GM19193 (cell line): ENCODE data around the gene FAM161A.

Source experiments
- POLR2A ChIP-seq: IDR thresholded peaks from 4 replicates; pipeline ENCODE4 v1.6.1; 2011; ENCODE audit not compliant: insufficient read depth, insufficient read length; ENCODE audit errors: extremely low read depth

Gene FAM161A

GRCh38 chr2:61793389-61793836, 60.4 kb downstream of the FAM161A start:
- no peak for TF ChIP-seq POLR2A

DNA sequence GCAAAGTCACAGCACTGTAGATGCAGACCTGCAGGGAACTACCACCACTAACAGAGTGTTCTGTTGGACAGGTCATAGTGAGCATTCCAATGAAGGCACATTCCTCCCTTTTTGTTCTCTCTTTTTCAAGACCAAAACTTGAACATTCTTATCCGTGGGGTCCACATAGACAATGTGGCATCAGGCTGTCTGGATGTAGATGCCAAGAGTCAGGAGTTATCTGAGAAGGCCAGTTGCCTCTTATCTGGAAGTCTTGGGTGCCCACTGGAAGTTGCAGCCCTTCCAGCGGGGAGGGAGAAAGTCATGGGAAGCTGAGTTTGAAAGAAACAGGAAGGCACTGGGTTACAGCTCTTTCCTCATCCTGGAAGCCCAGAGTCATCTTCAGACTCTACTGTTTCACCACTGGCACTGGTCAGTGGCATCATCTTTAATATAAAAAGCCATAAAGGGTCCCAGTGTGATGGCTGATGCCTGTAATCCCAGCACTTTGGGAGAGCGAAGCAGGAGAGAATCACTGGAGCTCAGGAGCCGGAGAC, 61.4 kb downstream of the FAM161A start:
- no peak for TF ChIP-seq POLR2A

DNA sequence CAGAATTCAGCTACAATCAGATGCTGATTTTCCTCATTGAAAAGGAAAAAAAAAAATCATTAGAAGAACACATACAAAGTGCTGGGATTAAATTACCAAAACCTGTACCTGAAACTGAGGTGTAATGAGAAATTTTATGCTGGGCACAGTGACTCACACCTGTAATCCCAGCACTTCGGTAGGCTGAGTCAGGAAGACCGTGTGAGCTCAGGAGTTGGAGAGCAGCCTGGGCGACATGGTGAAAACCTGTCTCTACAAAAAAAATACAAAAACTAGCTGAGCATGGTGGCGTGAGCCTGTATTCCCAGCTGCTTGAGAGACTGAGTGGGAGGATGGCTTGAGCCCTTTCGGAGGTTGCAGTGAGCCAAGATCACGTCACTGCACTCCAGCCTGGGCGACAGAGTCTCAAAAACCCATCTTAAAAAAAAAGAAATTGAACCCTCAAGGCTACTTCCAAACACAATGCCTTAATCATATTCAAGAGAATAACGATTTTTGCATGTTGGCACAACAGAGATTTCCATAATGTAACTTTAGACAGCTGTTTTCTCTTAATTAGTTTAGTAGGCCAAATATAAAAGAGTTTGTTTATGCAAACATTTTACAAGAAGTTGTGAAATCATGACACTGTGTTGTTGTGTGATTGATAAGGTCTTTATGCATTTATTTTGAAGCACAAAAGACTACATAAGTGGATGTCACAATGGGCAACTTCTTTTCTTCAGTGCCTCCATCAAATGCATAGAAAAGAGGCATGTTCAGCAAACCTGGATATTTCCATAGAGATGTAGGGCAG, 63.9 kb downstream of the FAM161A start:
- no peak for TF ChIP-seq POLR2A

- TF ChIP-seq POLR2A = no peak
These were observed 65.8 kb downstream of the FAM161A start for GRCh38 chr2:61787941-61788563.

DNA sequence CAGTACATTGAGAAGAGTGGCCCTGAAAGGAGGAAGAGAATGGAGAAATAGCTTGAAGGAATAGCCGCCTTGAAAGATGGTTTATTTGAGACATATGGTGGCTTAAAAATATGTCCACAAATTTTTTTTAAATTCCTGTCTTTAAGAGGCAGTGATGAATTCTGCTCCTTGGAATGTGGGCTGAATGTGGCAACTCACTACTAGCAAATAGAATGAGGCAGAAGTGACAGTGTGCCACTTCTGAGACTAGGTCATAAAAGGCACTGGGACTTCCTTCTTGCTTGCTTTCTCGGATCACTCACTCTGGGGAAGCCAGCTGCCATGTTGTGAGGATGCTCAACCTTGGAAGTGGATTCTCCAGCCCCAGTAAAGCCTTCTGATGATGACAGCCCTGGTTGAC, 67.0 kb downstream of the FAM161A start:
- no peak for TF ChIP-seq POLR2A

- TF ChIP-seq POLR2A = no peak
These were observed 68.3 kb downstream of the FAM161A start for GRCh38 chr2:61785583-61785982.

- TF ChIP-seq POLR2A = no peak
These were observed 69.2 kb downstream of the FAM161A start for GRCh38 chr2:61784643-61785042.

- no peak for TF ChIP-seq POLR2A
These were observed 77.8 kb downstream of the FAM161A start for GRCh38 chr2:61775956-61776570.
